GM18526 (cell line): Measurements from ENCODE around the gene DRC1.

Source experiments
- POLR2A ChIP-seq: IDR thresholded peaks from 3 replicates; pipeline ENCODE4 v1.6.1; 2011; ENCODE audit not compliant: insufficient read length; ENCODE audit errors: extremely low read depth

DRC1 gene

DNA sequence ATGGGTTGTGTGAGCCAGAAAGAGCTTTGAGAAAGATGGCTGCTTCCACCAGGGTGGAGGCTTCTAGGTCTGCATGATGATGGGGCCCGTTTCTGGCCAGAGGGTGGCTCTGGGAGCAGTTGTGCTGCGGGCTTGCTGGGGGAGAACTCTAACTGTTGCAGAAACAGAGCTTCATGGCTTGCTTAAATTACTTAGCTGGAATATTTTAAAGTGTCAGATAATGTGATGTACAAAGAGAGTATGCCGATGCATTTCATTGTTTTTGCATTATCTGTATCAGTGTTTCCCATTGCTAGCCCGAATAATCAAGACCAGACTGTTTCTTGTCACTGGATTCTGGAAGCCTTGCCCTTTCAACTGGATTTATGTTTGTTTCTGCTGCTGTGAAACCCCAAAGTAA lies 6.3 kb upstream of the DRC1 start:
- no peak for TF ChIP-seq POLR2A

GRCh38 chr2:26396734-26397298 lies 4.9 kb upstream of the DRC1 start:
- no peak for TF ChIP-seq POLR2A

- no peak for TF ChIP-seq POLR2A
These were observed 1.8 kb upstream of the DRC1 start for GRCh38 chr2:26399771-26400376.

- no peak for TF ChIP-seq POLR2A
These were observed 997 bp upstream of the DRC1 start for GRCh38 chr2:26400723-26401122.

GRCh38 chr2:26407526-26407925 lies 5.8 kb downstream of the DRC1 start:
- TF ChIP-seq POLR2A = no peak

GRCh38 chr2:26409785-26410184 lies 8.1 kb downstream of the DRC1 start:
- no peak for TF ChIP-seq POLR2A

DNA sequence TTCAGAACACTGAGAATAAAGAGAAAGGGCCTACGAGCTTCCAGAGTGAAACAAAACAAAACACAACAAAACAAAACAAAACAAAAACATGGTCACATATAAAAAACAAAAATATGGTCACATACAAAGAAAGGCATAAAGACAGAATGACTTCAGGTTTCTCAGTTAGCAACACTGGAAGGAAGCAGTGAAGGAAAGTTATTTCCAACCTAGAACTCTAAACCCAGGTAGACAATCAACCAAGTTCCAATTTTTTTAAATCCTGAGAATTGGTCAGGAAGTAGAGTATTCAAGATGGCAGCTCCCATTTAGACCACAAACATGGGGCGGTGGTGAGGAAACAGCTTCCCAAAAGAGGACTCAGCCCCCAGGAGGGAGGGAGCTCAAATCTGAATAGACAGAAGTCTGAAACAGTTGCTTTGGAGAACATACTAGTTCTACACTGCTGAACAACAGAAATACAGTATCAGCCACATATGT lies 9.1 kb downstream of the DRC1 start:
- TF ChIP-seq POLR2A = no peak

DNA sequence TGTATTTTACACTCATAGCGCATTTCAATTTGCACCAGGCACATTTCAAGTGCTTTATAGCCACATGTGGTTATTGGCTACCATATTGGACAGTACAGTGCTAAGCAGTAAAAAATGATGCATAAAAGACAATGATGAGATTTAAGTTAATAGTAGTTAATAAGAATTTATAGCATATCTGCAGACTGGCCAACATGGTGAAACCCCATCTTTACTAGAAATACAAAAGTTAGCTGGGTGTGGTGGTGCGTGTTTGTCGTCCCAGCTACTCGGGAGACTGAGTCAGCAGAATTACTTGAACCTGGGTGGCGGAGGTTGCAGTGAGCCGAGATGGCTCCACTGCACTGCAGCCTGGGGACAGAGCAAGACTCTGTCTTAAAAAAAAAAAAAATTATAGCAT lies 9.7 kb downstream of the DRC1 start:
- no peak for TF ChIP-seq POLR2A

DNA sequence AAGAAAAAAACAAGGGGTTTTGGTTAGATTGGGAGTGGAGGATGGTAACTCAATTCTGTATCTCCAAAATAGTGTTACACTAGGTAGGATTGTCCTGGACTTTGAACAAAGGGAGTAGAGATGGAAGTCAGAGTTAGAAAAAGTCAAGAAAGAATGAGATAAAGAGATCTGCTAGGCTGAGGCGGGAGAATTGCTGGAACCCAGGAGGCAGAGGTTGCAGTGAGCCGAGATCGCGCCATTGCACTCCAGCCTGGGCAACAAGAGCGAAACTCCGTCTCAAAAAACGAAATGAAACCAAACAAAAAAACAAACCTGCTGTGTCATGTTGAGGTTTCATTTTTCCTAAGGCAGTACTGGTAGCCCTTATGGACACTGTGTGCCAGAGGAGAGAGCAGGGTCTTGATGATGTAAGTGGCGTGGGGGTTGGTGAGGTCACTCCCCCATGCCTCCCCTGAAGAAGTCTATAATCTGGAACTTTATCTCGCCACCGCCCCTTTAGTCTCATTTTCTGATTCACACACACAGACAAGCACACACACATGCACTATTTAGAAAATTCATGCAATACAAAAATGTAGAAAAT lies 10.5 kb downstream of the DRC1 start:
- TF ChIP-seq POLR2A = peak; percentile 28

- TF ChIP-seq POLR2A = no peak
These were observed 12.6 kb downstream of the DRC1 start for GRCh38 chr2:26414311-26414710.

DNA sequence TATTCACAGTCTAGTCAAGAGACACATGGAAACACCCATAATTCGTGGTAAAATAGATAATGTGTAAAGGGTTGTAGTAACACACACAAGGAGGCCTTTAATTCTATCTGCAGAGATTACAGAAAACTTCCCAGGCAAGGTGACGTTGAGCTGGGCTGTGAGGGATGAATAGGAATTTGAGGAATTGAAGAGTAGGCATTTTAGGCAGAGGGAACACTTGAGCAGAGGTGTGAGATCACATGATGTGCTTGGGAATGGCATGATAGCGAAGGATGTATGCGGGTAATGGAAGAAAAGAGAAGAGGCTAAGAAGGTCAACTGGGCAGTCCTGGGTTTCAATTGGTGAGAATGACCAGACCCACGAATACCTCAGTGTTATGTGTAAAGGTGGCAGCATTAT lies 20.2 kb downstream of the DRC1 start:
- no peak for TF ChIP-seq POLR2A

GRCh38 chr2:26422947-26423629 lies 21.4 kb downstream of the DRC1 start:
- no peak for TF ChIP-seq POLR2A

GRCh38 chr2:26423750-26424149 lies 22.0 kb downstream of the DRC1 start:
- TF ChIP-seq POLR2A = no peak

DNA sequence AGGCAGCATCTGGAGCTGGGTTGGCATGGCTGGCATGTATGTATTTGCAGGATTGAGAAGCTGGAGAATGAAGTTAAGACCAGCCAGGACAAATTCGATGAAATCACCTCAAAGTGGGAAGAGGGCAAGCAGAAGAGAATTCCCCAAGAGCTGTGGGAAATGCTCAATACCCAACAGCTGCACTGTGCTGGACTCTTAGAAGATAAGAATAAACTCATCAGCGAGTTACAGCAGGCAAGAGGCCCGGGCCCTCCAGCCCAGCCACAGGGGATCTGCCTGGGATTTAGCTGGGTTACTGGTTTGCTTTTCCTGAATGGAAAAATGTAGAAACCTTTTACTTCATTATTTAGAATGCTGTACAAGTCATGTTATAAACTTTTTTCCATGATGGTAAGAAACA lies 22.5 kb downstream of the DRC1 start:
- no peak for TF ChIP-seq POLR2A

DNA sequence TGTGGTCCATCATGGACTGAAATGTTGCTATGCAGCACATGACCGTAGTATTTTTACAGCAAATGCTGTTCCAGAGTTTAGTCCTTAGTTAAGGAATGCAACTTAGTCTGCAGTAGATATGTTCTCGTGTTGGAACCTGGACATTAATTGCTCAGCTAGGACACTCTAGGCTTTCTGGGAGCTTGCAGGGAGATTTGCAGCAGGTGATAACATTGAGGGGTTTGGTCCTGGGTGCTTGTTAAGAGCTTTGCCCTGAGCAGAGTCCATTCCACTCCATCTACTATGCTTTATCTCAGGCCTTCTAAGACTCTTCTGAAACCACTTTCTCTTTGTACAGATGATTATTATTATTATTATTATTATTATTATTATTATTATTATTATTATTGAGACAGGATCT lies 27.1 kb downstream of the DRC1 start:
- TF ChIP-seq POLR2A = no peak
